Astrocyte of the spinal cord (primary cell): ENCODE measurements around the gene POC5.
"Not testable (repeated sequence)": the region's sequence is repeated elsewhere in the genome, so short reads cannot be mapped to it uniquely, and the experiment has no call there.

Source experiments
- DNase-seq: peaks from one replicate; pipeline ENCODE4 v3.0.0; 2011; ENCODE audit warnings: low read depth, low spot score
- H3K4me3 ChIP-seq: 2 replicates; pipeline ENCODE4 v1.5.1; 2011; ENCODE audit warnings: low read depth, mild to moderate bottlenecking, low read length, moderate library complexity
- in situ Hi-C: cut with HindIII; loops from 2 replicates; pipeline ENCODE4 v1.10.0; 2017; ENCODE audit warnings: low sequenced_read_pairs
- TF ChIP-seq, protein P1 (sequence below): IDR thresholded peaks from 2 replicates; pipeline ENCODE4 v1.5.1; 2012; ENCODE audit warnings: low read depth, mild to moderate bottlenecking, low read length, inconsistent platforms

Gene POC5

DNA sequence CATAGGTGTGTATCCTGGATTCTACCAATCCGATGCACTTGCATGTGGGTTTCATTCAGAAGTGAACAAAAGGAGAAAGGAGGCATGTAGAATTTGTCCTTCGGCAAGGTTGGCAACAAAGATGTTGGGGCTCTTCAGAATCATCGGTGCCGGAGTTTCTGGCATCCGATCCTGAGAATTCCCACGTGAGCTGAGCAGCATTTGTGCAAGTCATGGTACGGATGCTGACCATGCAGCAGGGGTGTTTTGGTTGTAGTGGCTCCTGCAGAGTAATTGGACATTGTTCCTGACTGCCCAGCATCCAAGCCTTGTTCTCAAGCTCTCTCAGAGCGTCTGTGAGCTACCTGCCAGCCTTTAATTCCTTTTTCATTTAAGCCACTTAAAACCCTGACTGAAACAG lies 19.0 kb upstream of the POC5 start:
- H3K4me3 ChIP-seq = no peak overlapping the region
- in situ Hi-C loops = no loop called here
- no peak for DNase-seq

GRCh38 chr5:75734913-75735789 lies 17.9 kb upstream of the POC5 start:
- TF ChIP-seq, protein P1, sequence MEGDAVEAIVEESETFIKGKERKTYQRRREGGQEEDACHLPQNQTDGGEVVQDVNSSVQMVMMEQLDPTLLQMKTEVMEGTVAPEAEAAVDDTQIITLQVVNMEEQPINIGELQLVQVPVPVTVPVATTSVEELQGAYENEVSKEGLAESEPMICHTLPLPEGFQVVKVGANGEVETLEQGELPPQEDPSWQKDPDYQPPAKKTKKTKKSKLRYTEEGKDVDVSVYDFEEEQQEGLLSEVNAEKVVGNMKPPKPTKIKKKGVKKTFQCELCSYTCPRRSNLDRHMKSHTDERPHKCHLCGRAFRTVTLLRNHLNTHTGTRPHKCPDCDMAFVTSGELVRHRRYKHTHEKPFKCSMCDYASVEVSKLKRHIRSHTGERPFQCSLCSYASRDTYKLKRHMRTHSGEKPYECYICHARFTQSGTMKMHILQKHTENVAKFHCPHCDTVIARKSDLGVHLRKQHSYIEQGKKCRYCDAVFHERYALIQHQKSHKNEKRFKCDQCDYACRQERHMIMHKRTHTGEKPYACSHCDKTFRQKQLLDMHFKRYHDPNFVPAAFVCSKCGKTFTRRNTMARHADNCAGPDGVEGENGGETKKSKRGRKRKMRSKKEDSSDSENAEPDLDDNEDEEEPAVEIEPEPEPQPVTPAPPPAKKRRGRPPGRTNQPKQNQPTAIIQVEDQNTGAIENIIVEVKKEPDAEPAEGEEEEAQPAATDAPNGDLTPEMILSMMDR = peak; percentile 41
- peak; percentile 5 for DNase-seq
- H3K4me3 ChIP-seq = no peak overlapping the region
- in situ Hi-C loops = no loop called here

More for the DNA sequence above, 19.0 kb upstream of the POC5 start:
- TF ChIP-seq, protein P1 = no peak

DNA sequence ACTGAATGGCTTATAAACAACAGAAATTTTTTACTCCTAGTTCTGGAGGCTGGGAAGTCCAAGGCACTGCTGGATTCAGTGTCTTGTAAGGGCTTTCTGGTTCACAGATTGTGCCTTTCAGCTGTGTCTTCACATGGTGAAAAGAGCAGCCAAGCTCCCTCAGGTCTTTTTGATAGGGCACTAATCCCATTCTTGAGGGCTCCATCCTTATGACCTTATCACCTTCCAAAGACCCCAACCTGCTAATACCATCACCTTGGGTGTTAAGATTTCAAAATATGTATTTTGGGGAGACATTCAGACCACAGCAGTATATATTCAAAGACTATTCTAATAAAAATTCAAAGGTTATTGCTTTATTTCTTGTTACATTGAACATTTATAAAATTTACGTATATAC lies 16.5 kb upstream of the POC5 start:
- TF ChIP-seq, protein P1 = no peak
- no peak overlapping the region for H3K4me3 ChIP-seq
- no peak for DNase-seq
- in situ Hi-C loops = no loop called here

GRCh38 chr5:75731515-75731914 lies 14.3 kb upstream of the POC5 start:
- DNase-seq, in situ Hi-C loops, H3K4me3 ChIP-seq: not testable (repeated sequence)

DNA sequence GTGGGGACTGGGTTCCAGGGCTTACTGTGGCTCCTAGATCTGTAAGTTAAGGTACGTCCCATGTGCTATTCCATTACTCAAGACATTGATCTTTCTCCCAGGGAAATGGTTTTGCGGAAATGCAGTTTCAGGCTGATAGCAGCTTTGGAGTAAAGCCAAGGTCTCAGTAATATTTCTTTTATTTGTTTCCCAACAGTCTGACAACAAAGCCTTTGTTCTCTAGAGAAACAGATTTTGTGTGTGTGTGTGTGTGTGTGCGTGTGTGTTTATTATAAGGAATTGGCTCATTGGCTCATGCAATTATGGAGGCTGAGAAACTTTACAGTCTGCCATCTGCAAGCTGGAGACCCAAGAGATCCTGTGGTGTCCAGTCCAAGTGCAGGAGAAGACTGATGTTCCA lies 12.1 kb upstream of the POC5 start:
- no peak overlapping the region for H3K4me3 ChIP-seq
- DNase-seq = no peak
- TF ChIP-seq, protein P1 = no peak
- in situ Hi-C loops = no loop called here

DNA sequence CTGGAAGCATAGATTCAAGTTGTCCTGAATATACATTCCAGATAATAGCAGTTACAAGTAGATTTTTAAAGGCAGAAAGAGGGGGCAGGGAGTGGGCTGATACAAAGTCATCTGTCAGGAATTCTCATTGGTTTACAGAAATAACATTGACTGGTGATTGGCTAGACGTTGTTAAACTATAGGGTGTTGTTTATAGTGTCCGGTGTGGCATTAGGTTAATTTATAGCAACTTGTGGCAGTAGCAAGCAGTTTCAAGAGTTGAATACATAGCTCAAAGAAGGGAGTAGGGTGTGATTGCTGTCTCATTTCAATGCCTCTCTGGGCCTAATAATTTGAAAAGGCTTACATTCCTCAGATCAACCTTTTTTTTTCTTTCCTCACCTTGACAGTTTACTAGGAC lies 10.7 kb upstream of the POC5 start:
- TF ChIP-seq, protein P1 = no peak
- H3K4me3 ChIP-seq = no peak overlapping the region
- in situ Hi-C loops = no loop called here
- no peak for DNase-seq

DNA sequence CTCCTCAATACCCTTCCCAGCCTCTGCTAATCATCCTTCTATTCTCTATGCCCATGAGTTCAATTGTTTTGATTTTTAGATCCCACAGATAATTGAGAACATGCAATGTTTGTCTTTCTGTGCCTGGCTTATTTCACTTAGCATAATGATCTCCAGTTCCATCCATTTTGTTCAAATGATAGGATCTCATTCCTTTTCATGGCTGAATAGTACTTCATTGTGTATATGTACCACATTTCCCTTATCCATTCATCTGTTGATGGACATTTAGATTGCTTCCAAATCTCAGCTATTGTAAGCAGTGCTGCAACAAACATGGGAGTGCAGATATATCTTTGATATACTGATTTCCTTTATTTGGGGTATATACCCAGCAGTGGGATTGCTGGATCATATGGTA lies 9.0 kb upstream of the POC5 start:
- DNase-seq, H3K4me3 ChIP-seq, in situ Hi-C loops: not testable (repeated sequence)
